Lung (tissue), 12 donors: ENCODE measurements around the gene PBRM1. TPM values are rescaled to one million over a fixed set of nuclear protein-coding genes. Genes with fewer than 3 reads are reported as not detected.

Source experiments
- ATAC-seq: fragments of 200-7000 bp; cut with Tn5 transposase; one replicate; pipeline ENCODE4 v1.9.1; 2020; ENCODE audit warnings: moderate number of reproducible peaks; ENCODE audit not compliant: insufficient read depth, low FRiP score
- DNase-seq, 3 donors: peaks; one replicate each; pipeline ENCODE4 v3.0.0-alpha.2; 2013 to 2017
- H3K27ac ChIP-seq, 2 donors: one replicate each; pipeline ENCODE4 v1.5.1; 2013; ENCODE audit warnings: mild to moderate bottlenecking in 2 of 2, moderate library complexity in 2 of 2, control low read depth in 1 of 2, inconsistent platforms in 1 of 2, low read depth in 1 of 2, low read length in 1 of 2
- H3K27me3 ChIP-seq, 3 donors: one replicate each; pipeline ENCODE4 v1.5.1; 2013; ENCODE audit warnings: low read length in 2 of 3; ENCODE audit not compliant: control insufficient read depth in 3 of 3, insufficient read depth in 3 of 3
- H3K36me3 ChIP-seq, 4 donors: one replicate each; pipeline ENCODE4 v1.5.1; 2013; ENCODE audit warnings: low read length in 4 of 4, mild to moderate bottlenecking in 1 of 4, moderate library complexity in 1 of 4; ENCODE audit not compliant: control insufficient read depth in 4 of 4, insufficient read depth in 4 of 4
- H3K4me1 ChIP-seq, 5 donors: one replicate each; pipeline ENCODE4 v1.5.1; 2013; ENCODE audit warnings: low read length in 5 of 5, mild to moderate bottlenecking in 2 of 5, moderate library complexity in 1 of 5; ENCODE audit not compliant: control insufficient read depth in 5 of 5, insufficient read depth in 5 of 5
- H3K4me3 ChIP-seq: one replicate; pipeline ENCODE4 v1.5.1; 2013; ENCODE audit warnings: mild to moderate bottlenecking, control low read depth, moderate library complexity
- H3K9ac ChIP-seq, 2 donors: one replicate each; pipeline ENCODE4 v1.5.1; 2013; ENCODE audit warnings: low read length in 2 of 2, control low read depth in 1 of 2; ENCODE audit not compliant: insufficient read depth in 1 of 2
- H3K9me3 ChIP-seq, 4 donors: one replicate each; pipeline ENCODE4 v1.5.1; 2013; ENCODE audit warnings: low read length in 3 of 4, mild to moderate bottlenecking in 1 of 4, moderate library complexity in 1 of 4; ENCODE audit not compliant: control insufficient read depth in 4 of 4, insufficient read depth in 3 of 4
- CTCF ChIP-seq: IDR thresholded peaks from 2 replicates; pipeline ENCODE4 v1.5.1; 2012; ENCODE audit warnings: mild to moderate bottlenecking; ENCODE audit errors: control extremely low read depth, extremely low read depth
- WGBS, 2 donors: extraction: QIAGEN DNeasy Blood & Tissue Kit; methylation state at CpG; one replicate each; pipeline ENCODE4 v1.1.7; 2013; 5-methylcytosine and 5-hydroxymethylcytosine counted together
- polyA plus RNA-seq, 2 donors: library from polyadenylated mRNA; stranded (reverse); fragments of 200-250 nt; gene quantifications; one replicate each; pipeline ENCODE4 v1.2.1, GENCODE V29; 2013
- total RNA-seq, 2 donors: library from RNA; depleted of rRNA in 1 of 2; stranded (reverse); fragments of >200 nt in 1 of 2; gene quantifications; one replicate each; pipeline ENCODE4 v1.2.1, GENCODE V29; 2014 to 2021
- donor health status: control.
- donor health status: control.
- donor health status: Bipolar disorder and iron deficiency.
- donor health status: healthy.
- donor health status: DM: yes; HTN: yes; CAD: no.

Gene PBRM1
- total and polyA plus RNA-seq, 4 donors = 9.8 to 92.8 (median 40.7) TPM

- H3K9me3 ChIP-seq = no peaks in the 10 kb centered on the region
- DNase-seq = no peak
- H3K9ac ChIP-seq = no peak overlapping the region
- H3K27ac ChIP-seq = no peak overlapping the region
- 76 to 84% methylated on average over 12 of the region's 12 CpGs for WGBS, 2 donors
- H3K27me3 ChIP-seq = no peaks in the 10 kb centered on the region
- ATAC-seq = no peak
- peaks cover 0 to 11% (median 0%) of the 10 kb centered on the region in 4 donors for H3K36me3 ChIP-seq
- no peak overlapping the region for H3K4me3 ChIP-seq
- no peak for TF ChIP-seq CTCF
- H3K4me1 ChIP-seq = peaks cover 0 to under 1% (median 0%) of the 10 kb centered on the region in 5 donors
Observed at GRCh38 chr3:52509753-52510328, 175.9 kb downstream of the PBRM1 start.

GRCh38 chr3:52507359-52507758, 178.4 kb downstream of the PBRM1 start:
- WGBS, 2 donors = 72 to 86% methylated on average over 5 of the region's 5 CpGs
- no peak overlapping the region for H3K9ac ChIP-seq

GRCh38 chr3:52506266-52506966, 179.3 kb downstream of the PBRM1 start:
- H3K36me3 ChIP-seq = peaks cover 0 to 15% (median 0%) of the 10 kb centered on the region in 4 donors
- 89% methylated on average over 27 of the region's 27 CpGs for WGBS, 2 donors
- no peak for DNase-seq

More at GRCh38 chr3:52507359-52507758, 178.4 kb downstream of the PBRM1 start:
- Histone ChIP-seq H3K4me3 (no peak overlapping the region), H3K36me3 (peaks cover 0 to 13% (median 0%) of the 10 kb centered on the region in 4 donors), H3K27me3 (no peaks in the 10 kb centered on the region), H3K27ac (no peak overlapping the region), H3K4me1 (no peaks in the 10 kb centered on the region), H3K9me3 (no peaks in the 10 kb centered on the region)
- DNase-seq (no peak), ATAC-seq (no peak)
- no peak for TF ChIP-seq CTCF

More at GRCh38 chr3:52506266-52506966, 179.3 kb downstream of the PBRM1 start:
- H3K9ac ChIP-seq = no peak overlapping the region
- H3K4me3 ChIP-seq = no peak overlapping the region
- H3K9me3 ChIP-seq = no peaks in the 10 kb centered on the region
- ATAC-seq = no peak
- no peaks in the 10 kb centered on the region for H3K4me1 ChIP-seq
- H3K27ac ChIP-seq = no peak overlapping the region
- TF ChIP-seq CTCF = no peak
- H3K27me3 ChIP-seq = no peaks in the 10 kb centered on the region
